GM12872 (cell line): ENCODE results near the gene S100A9.

Experiments used
- TF ChIP-seq, protein P1 (sequence below): IDR thresholded peaks from 3 replicates; pipeline ENCODE4 v1.5.1; 2011; ENCODE audit warnings: low read depth, mild to moderate bottlenecking, low read length, moderate library complexity; ENCODE audit not compliant: insufficient read depth

S100A9 gene

DNA sequence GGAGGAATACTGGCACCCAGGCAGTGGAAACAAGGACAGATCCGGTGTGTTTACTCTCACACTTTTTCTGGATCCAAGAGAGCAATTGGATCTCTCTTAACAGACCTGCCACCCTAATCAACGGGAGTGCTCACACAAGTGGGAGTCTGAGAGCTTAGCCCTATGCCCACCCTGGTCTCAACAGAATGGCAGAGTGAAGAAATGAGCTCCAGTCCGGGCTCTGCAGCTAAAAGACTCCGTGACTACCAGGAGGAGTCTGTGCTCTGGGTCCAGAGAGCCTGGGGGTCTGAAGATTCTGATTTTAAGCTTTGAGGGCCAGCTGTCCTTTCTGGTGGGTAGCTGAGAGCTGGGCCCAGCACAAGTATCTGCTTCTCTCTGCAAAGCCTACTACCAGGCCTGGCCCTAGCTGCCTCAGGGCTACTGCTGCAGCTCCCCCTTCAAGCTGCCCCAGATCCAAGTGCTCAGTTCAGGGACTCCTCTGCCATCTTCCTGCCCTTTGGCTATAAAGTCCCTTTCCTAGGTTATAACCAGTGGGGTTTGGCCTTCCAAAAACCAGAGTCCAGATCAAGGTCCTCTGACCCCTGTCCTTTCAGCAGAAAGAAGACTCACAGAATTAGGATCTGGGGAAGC lies 3.9 kb downstream of the S100A9 start:
- TF ChIP-seq, protein P1, sequence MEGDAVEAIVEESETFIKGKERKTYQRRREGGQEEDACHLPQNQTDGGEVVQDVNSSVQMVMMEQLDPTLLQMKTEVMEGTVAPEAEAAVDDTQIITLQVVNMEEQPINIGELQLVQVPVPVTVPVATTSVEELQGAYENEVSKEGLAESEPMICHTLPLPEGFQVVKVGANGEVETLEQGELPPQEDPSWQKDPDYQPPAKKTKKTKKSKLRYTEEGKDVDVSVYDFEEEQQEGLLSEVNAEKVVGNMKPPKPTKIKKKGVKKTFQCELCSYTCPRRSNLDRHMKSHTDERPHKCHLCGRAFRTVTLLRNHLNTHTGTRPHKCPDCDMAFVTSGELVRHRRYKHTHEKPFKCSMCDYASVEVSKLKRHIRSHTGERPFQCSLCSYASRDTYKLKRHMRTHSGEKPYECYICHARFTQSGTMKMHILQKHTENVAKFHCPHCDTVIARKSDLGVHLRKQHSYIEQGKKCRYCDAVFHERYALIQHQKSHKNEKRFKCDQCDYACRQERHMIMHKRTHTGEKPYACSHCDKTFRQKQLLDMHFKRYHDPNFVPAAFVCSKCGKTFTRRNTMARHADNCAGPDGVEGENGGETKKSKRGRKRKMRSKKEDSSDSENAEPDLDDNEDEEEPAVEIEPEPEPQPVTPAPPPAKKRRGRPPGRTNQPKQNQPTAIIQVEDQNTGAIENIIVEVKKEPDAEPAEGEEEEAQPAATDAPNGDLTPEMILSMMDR: no peak

DNA sequence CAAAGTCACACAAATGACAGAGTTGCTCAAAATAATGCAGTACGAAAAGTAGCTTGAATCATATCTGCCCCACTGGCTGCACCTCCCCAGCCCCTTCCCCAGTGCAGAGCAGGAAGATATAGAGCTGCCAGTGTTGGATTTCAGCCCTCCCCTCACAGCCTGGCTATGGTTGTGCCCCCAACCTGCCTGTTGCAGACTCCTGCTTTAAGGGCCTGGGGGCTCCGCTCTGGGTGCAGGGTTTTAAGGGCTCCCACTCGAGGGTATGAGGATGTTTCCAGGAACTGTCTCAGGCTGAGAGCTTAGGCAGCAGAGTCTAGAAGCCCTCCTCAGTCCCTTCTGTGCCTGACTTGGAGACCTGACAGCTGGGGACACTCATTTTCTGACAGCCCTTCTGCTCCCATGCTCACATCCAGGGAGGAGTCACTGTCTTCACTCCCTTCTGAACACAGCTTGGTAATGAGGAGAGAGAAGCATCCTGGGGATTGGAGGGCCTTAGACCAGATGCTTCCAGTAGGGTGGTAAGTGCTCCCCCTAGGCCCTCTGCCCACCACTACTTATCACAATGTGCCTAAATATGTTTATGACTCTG lies 4.6 kb downstream of the S100A9 start:
- TF ChIP-seq, protein P1: no peak

DNA sequence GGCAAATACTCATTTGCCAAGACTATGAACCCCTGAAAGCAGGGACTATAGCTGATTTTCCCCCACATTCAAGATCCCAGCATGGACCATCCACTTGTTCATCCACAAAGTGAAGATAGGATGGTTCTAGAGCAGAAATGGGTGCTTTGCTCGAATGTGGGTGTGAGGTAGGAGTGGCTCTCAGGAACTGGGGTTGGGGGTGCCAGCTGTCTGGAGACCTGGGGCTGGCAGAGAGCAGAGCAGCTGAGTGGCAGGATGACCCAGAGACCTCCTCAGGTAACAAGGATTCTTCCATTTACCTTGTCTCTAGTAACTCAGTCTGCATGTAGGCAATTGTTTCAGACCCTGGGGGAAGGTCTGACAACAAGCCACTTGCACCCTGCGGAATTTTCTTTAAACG lies 6.0 kb downstream of the S100A9 start:
- TF ChIP-seq, protein P1: no peak

DNA sequence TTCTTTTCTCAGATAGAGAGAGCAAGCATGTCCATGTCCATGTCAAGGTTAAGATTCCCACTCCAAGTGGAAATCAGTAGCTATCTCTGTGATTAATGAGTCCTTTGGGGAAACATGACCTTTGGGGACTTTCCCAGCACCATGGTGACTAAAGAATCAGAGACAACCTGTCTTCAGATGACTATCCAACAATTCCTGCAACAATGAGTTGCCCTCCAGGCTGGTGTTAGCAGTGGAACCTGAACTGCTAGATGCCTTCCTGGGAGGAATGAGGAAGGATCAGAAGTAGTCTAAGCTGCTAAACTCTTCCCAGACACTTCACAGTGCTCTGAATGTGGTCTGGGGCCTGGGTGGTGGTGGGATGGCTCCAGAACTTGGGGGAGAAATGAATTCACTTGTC lies 6.5 kb downstream of the S100A9 start:
- TF ChIP-seq, protein P1: no peak

DNA sequence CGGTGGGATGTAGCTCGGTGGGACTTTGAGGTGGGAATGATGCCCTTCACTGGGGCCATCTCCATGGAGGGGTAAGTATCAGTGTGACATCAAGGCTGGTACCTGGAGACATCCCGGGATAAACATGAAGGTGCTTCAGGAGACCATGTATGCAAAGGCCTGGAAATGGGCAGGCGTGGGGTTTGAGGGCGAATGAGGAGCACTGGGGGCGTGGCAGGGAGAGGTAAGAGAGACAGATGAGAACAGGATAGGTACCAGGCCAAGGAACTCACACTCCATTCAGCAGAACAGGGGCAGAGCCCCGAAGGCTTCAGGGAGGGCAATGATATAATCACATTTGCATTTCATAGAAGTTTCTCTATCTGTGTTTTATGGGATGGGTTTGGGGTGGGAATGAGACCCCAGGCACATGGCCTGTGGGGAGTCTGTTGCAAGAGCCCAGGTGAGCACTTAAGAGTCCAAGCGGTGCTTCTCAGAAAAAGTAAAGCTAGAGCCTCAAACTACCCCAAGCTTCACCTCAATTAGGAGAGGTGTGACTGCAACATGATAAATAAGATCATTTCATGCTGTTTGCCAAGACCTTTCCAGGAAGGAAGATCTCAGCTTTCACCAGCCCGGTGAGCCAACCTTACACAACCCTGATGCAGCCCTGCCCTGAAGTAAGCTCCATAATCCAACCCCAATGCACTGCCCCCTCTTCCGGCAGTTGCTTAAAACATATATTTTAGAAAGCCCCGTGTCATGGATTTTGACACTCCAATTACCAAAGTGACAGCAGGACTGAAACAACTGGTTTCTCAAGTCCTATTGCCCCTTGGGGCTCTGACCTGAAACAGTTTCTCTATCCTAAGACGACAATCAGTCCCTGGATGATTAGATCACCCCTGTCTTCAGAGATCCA lies 7.4 kb downstream of the S100A9 start:
- TF ChIP-seq, protein P1: no peak

DNA sequence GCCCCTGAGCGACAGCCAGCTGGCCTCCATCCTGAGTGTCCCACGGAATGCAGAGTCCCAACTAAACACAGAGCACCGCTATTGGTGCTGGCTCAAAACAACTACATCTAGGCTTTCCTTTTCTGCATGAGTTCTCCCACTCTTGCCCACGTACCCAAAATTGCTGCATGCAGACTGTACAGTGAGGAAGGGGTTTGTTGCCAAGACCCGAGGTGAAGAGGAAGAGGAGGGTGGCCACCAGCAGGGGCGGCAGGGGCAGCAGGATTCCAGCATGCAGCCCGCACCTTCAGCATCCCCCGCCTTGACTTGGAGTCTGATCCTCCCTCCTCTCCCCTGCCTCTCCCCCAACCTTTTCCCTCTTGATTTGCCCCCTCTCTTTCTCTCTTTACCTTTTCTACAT lies 8.0 kb downstream of the S100A9 start:
- TF ChIP-seq, protein P1: no peak

DNA sequence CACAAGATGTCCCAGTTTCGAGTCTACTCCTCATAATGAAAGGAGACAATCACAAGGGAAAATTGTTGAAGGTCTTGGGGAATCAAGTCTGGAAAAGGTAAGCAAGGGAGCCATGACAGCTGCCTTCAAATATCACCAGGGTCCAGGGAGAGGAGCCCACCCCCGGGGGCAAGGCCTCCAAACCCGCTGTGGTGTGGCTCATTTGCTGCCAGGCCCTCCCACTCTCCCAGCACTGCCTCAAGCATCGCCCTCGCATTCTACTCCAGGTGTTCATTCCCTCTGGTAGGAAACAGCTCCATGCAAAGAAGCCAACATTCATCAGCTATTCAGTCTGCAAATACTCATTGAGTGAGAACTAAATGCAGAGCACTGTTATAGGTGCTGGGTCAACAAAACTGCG lies 8.6 kb downstream of the S100A9 start:
- TF ChIP-seq, protein P1: no peak
